GM13976 (cell line): Measurements from ENCODE around the gene POP4.

Source experiments
- DNase-seq: peaks from one replicate; pipeline ENCODE4 v3.0.0; 2012; ENCODE audit warnings: low spot score
- in situ Hi-C: fragments of 300-500 bp; cut with MboI; formaldehyde crosslinking; loops from one replicate; pipeline ENCODE4 v1.12.0; 2022; ENCODE audit warnings: low sequenced_read_pairs, mixed read lengths, inconsistent platforms; ENCODE audit not compliant: unreplicated experiment
- TF ChIP-seq, protein P1 (sequence below): IDR thresholded peaks from 2 replicates; pipeline ENCODE4 v1.5.1; 2012; ENCODE audit warnings: borderline replicate concordance, mild to moderate bottlenecking; ENCODE audit not compliant: insufficient read depth; ENCODE audit errors: extremely low read depth, missing control alignments, control extremely low read depth

The POP4 gene

DNA sequence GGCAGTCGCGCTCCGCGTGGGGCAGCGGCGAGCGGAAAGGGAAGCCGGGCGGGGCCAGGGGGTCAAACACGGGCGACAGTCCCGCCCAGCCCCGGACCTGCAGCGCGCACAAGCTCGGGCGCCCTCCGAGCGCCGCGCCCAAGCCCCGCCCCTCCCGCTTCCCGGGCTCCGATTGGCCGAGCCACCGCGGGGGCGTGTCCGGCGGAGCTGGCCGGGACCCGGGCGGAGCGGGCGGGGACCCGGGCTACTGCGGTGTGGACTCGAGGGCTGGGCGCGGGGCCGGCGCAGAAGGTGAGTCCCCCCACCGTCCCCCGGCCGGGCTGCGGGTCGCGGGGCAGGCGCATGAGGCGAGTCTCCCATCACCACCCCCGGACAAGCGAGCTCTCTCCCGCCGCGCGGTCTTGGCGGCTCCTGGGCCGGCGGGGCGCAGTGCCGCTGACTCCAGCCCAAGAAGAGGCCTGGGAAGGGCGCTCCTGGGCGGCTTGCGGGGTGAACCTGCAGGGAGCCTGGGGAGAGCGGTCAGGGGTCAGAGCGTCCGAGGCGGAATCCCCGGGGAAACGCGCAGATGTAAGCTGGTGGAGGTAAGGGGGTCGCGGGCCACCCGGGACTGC lies 59.2 kb downstream of the POP4 start, which contains the start of gene PLEKHF1:
PLEKHF1 (plus strand) TSS at position 247 of the 611 bp plus-strand sequence. CDS start 8,379 bp downstream, outside the sequence.
- DNase-seq = peak; percentile 97
- TF ChIP-seq, protein P1, sequence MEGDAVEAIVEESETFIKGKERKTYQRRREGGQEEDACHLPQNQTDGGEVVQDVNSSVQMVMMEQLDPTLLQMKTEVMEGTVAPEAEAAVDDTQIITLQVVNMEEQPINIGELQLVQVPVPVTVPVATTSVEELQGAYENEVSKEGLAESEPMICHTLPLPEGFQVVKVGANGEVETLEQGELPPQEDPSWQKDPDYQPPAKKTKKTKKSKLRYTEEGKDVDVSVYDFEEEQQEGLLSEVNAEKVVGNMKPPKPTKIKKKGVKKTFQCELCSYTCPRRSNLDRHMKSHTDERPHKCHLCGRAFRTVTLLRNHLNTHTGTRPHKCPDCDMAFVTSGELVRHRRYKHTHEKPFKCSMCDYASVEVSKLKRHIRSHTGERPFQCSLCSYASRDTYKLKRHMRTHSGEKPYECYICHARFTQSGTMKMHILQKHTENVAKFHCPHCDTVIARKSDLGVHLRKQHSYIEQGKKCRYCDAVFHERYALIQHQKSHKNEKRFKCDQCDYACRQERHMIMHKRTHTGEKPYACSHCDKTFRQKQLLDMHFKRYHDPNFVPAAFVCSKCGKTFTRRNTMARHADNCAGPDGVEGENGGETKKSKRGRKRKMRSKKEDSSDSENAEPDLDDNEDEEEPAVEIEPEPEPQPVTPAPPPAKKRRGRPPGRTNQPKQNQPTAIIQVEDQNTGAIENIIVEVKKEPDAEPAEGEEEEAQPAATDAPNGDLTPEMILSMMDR = no peak
- in situ Hi-C loops = no loop called here

DNA sequence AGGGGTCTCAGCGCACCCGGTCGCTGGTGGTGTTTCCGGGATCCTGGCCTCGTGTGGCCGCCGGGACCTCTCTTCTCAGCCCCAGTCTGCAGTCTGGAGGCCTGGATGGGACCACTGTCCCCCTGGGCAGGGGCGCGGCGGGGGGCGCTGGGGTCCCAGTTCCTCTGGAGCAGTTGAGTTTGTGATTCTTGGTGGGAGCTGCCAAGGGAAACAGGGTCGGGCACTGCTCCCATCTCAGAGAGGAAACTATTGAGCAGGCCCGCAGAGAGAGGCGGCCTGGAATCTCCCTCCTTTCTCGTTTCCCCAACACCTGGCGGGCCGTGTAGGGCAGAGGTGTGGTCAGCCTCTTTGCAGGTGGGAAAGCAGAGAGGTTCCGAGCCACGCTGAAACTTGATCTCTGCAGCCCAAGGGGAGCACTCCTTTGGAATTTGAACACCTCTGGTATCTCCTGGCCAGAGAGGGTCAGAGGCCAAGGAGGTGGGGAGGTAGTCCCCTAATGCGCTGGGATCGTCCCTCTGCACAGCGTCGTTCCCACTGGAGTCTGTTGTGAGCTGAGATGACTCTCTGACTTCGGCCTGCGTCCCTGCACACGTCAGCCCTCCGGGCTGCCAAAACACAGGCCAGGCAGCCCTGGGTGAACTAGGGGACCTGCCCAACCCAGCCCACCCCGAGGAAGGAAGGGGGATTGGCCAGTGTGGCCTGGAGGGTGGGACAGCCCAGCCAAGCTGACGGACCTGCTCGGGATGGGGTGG lies 59.9 kb downstream of the POP4 start:
- in situ Hi-C loops = no loop called here
- TF ChIP-seq, protein P1 = no peak
- peak; percentile 54 for DNase-seq
